HUES6 (cell line): Measurements from ENCODE around the gene CPSF4.

Experiments used
- H3K27ac ChIP-seq: 2 replicates; pipeline ENCODE4 v1.7.0; 2013; ENCODE audit warnings: low read depth, mild to moderate bottlenecking, low read length, inconsistent platforms
- H3K27me3 ChIP-seq: 2 replicates; pipeline ENCODE4 v1.6.1; 2013; ENCODE audit warnings: low read length; ENCODE audit not compliant: control insufficient read depth, insufficient read depth
- H3K36me3 ChIP-seq: 2 replicates; pipeline ENCODE4 v1.6.1; 2013; ENCODE audit warnings: low read length; ENCODE audit not compliant: control insufficient read depth, insufficient read depth
- H3K4me1 ChIP-seq: 2 replicates; pipeline ENCODE4 v1.6.1; 2013; ENCODE audit warnings: low read length; ENCODE audit not compliant: control insufficient read depth, insufficient read depth
- H3K4me3 ChIP-seq: 2 replicates; pipeline ENCODE4 v1.5.1; 2013; ENCODE audit warnings: low read depth, low read length
- H3K9ac ChIP-seq: one replicate; pipeline ENCODE4 v1.6.1; 2013; ENCODE audit warnings: mild to moderate bottlenecking, low read length
- H3K9me3 ChIP-seq: 2 replicates; pipeline ENCODE4 v1.6.1; 2013; ENCODE audit warnings: low read depth, low read length; ENCODE audit not compliant: control insufficient read depth, insufficient read depth

The CPSF4 gene

GRCh38 chr7:99469381-99470065, 30.8 kb downstream of the CPSF4 start:
- H3K4me3 ChIP-seq, result peak overlapping the region; percentile 42
- H3K27ac ChIP-seq, result no peak overlapping the region
- no peaks in the 10 kb centered on the region for H3K9me3 ChIP-seq
- no peaks in the 10 kb centered on the region for H3K36me3 ChIP-seq
- H3K27me3 ChIP-seq, result no peaks in the 10 kb centered on the region
- H3K9ac ChIP-seq, result peak overlapping the region; percentile 17
- peaks cover 7% of the 10 kb centered on the region; the same call in 1 of the 2 replicates for H3K4me1 ChIP-seq

DNA sequence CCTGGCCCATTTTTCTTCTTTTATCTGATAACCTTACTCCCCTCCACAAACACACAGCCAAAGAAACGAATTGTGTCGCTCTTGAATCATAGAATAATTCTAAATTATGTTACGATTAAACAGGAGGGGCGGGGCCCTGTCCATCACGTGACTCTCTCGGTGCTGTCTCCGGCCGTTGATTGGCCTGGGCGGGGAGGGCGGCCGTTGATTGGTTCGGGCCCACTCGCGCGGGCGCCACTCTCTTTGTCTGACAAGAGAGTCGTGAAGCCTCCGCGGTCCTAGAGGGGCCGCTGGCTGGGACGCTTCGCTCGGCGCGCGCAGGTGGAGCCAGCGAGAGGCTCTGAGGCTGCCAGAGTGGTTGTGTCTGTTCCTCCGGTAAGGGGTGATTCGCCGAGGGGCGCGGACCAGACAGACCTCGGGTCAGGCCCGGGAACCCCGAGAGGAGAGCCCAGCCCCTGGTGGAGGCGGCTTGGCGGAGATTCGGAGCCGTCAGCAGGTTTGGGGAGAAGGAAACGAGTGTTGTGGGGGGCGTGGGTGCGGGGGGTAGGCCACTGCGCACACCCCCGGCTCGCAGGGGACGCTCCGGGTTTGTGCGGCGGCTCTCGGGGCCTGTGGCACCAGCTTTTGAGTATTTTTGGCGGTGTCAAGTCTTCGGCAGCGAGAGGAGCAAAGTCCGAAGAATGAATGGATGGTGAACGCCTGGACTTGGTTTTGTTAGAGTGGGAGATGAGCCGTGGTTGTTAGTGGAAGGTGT, 34.0 kb downstream of the CPSF4 start, which contains the start of gene ZNF789:
ZNF789 (plus strand) TSS at position 330 of the 754 bp plus-strand sequence. CDS start 3,567 bp downstream, outside the sequence.
- H3K27me3 ChIP-seq, result no peaks in the 10 kb centered on the region
- no peaks in the 10 kb centered on the region for H3K9me3 ChIP-seq
- peak within 1 kb of the TSS; percentile 95 for H3K27ac ChIP-seq
- H3K4me3 ChIP-seq, result peak within 1 kb of the TSS; percentile 69
- H3K4me1 ChIP-seq, result peaks cover 7% of the 10 kb centered on the region; the same call in 1 of the 2 replicates
- H3K9ac ChIP-seq, result peak within 1 kb of the TSS; percentile 91
- H3K36me3 ChIP-seq, result peaks cover 15% of the 10 kb centered on the region

DNA sequence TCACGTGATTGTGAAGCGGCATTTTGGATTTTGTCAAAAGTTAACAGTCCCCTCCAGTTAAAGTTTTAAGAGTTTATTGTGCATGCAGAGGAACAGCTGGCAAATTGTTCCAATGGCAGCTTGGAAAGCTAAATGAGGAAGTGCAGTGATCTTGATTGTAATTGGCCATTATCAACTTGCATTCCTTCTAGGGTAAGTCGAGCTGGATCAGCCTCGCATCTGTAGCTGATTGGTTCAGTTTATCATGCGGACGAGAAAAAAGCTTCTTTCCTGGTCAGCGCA, 34.5 kb downstream of the CPSF4 start:
- Histone ChIP-seq H3K4me3 (peak overlapping the region; percentile 69), H3K36me3 (peaks cover 19% of the 10 kb centered on the region), H3K9me3 (no peaks in the 10 kb centered on the region), H3K9ac (peak overlapping the region; percentile 61), H3K27me3 (no peaks in the 10 kb centered on the region), H3K27ac (peak overlapping the region; percentile 95; the same call in 1 of the 2 replicates), H3K4me1 (peaks cover 7% of the 10 kb centered on the region; the same call in 1 of the 2 replicates)

GRCh38 chr7:99476107-99476506, 37.4 kb downstream of the CPSF4 start:
- H3K4me1 ChIP-seq, result peaks cover 3% of the 10 kb centered on the region; the same call in 1 of the 2 replicates
- no peak overlapping the region for H3K9ac ChIP-seq
- H3K9me3 ChIP-seq, result no peaks in the 10 kb centered on the region
- H3K27ac ChIP-seq, result no peak overlapping the region
- peaks cover 43% of the 10 kb centered on the region for H3K36me3 ChIP-seq
- no peaks in the 10 kb centered on the region for H3K27me3 ChIP-seq
- H3K4me3 ChIP-seq, result no peak overlapping the region

- H3K9me3 ChIP-seq, result no peaks in the 10 kb centered on the region
- no peak overlapping the region for H3K9ac ChIP-seq
- no peaks in the 10 kb centered on the region for H3K27me3 ChIP-seq
- no peak overlapping the region for H3K27ac ChIP-seq
- H3K4me3 ChIP-seq, result no peak overlapping the region
- H3K4me1 ChIP-seq, result peaks cover 2% of the 10 kb centered on the region; the same call in 1 of the 2 replicates
- peaks cover 55% of the 10 kb centered on the region for H3K36me3 ChIP-seq
Observed at GRCh38 chr7:99478464-99479440, 40.0 kb downstream of the CPSF4 start.

- Histone ChIP-seq H3K4me1 (no peaks in the 10 kb centered on the region), H3K36me3 (peaks cover 32% of the 10 kb centered on the region), H3K4me3 (no peak overlapping the region), H3K9ac (no peak overlapping the region), H3K27me3 (no peaks in the 10 kb centered on the region), H3K9me3 (no peaks in the 10 kb centered on the region), H3K27ac (no peak overlapping the region)
Observed at GRCh38 chr7:99485094-99485493, 46.4 kb downstream of the CPSF4 start.

DNA sequence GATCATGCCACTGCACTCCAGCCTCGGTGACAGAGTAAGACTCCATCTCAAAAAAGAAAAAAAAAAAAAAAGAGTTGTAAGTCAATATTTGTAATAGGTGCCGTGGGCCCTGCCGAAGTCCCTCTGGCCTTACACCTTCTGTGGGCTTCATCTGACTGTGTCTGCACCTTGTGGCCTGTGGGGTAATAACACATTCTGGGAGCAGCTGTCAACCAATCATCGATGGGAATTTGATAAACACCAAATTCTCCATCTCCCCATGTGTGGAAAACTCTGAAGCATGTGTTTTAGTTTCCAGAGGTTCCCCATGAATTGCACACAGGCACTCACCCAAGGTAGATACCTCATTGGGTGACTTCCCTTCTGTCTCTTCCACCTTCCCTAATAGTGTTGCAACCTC, 50.5 kb downstream of the CPSF4 start:
- H3K9me3 ChIP-seq, result peaks cover 8% of the 10 kb centered on the region
- H3K9ac ChIP-seq, result no peak overlapping the region
- no peaks in the 10 kb centered on the region for H3K4me1 ChIP-seq
- H3K4me3 ChIP-seq, result no peak overlapping the region
- peaks cover 23% of the 10 kb centered on the region for H3K36me3 ChIP-seq
- no peaks in the 10 kb centered on the region for H3K27me3 ChIP-seq
- no peak overlapping the region for H3K27ac ChIP-seq

DNA sequence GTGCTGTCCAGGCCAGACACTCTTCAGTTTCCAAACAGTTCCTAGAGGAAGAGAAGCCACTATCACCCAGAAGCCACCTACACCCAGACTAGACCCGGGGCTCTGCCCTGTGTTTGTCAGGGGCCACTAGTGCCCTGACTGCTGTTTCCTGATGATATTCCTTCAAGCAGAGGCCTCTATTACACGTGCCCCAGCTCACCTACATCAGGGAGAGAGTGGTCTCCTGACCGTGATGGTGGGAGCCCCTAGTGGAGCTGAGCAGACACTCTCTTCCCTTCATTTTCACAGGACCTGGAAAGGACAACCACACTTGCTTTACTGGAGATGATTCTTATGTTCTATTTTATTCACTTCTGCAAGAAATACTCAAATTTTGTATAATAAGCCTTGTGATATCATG, 52.1 kb downstream of the CPSF4 start:
- no peak overlapping the region for H3K27ac ChIP-seq
- peaks cover 31% of the 10 kb centered on the region for H3K36me3 ChIP-seq
- no peak overlapping the region for H3K4me3 ChIP-seq
- no peaks in the 10 kb centered on the region for H3K27me3 ChIP-seq
- peaks cover 10% of the 10 kb centered on the region for H3K9me3 ChIP-seq
- H3K9ac ChIP-seq, result no peak overlapping the region
- H3K4me1 ChIP-seq, result no peaks in the 10 kb centered on the region

- Histone ChIP-seq H3K27ac (no peak overlapping the region), H3K9me3 (peaks cover 10% of the 10 kb centered on the region), H3K9ac (no peak overlapping the region), H3K27me3 (no peaks in the 10 kb centered on the region), H3K36me3 (peaks cover 44% of the 10 kb centered on the region), H3K4me1 (peaks cover 10% of the 10 kb centered on the region; the same call in 1 of the 2 replicates), H3K4me3 (no peak overlapping the region)
Observed at GRCh38 chr7:99493823-99494222, 55.1 kb downstream of the CPSF4 start.

DNA sequence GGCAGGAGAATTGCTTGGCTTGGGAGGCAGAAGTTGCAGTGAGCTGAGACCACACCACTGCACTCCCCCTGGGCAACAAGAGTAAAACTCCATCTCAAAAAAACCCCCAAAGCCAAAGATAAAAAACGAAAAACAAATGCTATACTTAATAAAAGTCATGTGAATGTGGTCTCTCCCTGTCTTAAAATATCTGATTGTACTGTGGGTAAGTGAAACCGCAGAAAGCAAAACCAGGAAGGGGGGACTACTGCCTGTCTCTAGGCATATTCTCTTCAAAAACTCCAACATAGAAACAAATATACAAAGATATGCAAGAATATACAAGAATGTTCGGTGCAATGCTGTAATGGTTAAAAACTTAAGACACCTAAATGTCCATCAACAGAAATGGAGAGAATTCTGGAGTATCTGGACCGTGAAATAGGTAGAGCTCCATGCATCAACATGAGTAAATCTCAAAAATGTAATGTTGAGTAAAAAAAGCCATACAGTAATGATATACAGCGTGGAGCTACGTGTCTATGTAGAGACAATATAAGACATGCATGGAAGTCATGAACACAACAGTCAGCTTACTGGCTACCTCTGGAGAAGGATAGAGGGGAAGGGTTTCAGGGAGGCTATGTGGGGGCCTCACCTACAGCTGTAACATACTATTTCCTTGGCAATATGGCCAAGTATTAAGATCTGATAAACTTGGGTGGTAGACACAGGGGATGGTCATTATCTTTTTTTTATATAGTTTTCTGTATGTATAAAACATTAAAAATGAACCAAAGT, 59.2 kb downstream of the CPSF4 start:
- no peak overlapping the region for H3K27ac ChIP-seq
- peaks cover 10% of the 10 kb centered on the region for H3K9me3 ChIP-seq
- no peaks in the 10 kb centered on the region for H3K27me3 ChIP-seq
- peak overlapping the region; percentile 92 for H3K4me3 ChIP-seq
- peak overlapping the region; percentile 89 for H3K9ac ChIP-seq
- peaks cover 39% of the 10 kb centered on the region for H3K36me3 ChIP-seq
- peaks cover 10% of the 10 kb centered on the region; the same call in 1 of the 2 replicates for H3K4me1 ChIP-seq
